Fibroblast of lung (primary cell): ENCODE measurements around the gene ENOX1. TPM values are rescaled to one million over a fixed set of nuclear protein-coding genes. Genes with fewer than 3 reads are reported as not detected.

Experiments
- DNase-seq, 2 donors: peaks; one replicate each; pipeline versions ENCODE4 v3.0.0 to v3.0.0-alpha.2; 2010; ENCODE audit warnings: low read depth in 2 of 2
- H2AFZ ChIP-seq: 2 replicates; pipeline ENCODE4 v1.5.1; 2012; ENCODE audit warnings: low read length, control low read depth, inconsistent platforms
- H3K27ac ChIP-seq: 2 replicates; pipeline ENCODE4 v1.5.1; 2011; ENCODE audit warnings: low read length, control low read depth; ENCODE audit not compliant: insufficient read depth
- H3K27me3 ChIP-seq: 2 replicates; pipeline ENCODE4 v1.5.1; 2011; ENCODE audit warnings: mild to moderate bottlenecking, low read length; ENCODE audit not compliant: control insufficient read depth, insufficient read depth
- H3K36me3 ChIP-seq: 2 replicates; pipeline ENCODE4 v1.5.1; 2011; ENCODE audit warnings: low read length; ENCODE audit not compliant: control insufficient read depth, insufficient read depth
- H3K4me1 ChIP-seq: 2 replicates; pipeline ENCODE4 v1.5.1; 2011; ENCODE audit warnings: low read length; ENCODE audit not compliant: control insufficient read depth, insufficient read depth; ENCODE audit errors: extremely low read depth
- H3K4me2 ChIP-seq: 2 replicates; pipeline ENCODE4 v1.5.1; 2011; ENCODE audit warnings: low read length, control low read depth; ENCODE audit not compliant: insufficient read depth; ENCODE audit errors: extremely low read depth
- H3K4me3 ChIP-seq, 4 experiments: fragments of 200-600 bp in 1 of 4; sonication (generic) in 1 of 4; replicated peaks in 1 of 4; 2 replicates each; pipeline ENCODE4 v1.5.1; 2011 to 2016; ENCODE audit warnings: low read length in 4 of 4, low read depth in 3 of 4, mild to moderate bottlenecking in 3 of 4, control low read depth in 2 of 4, inconsistent platforms in 1 of 4, mixed read lengths in 1 of 4; ENCODE audit not compliant: insufficient read depth in 1 of 4; ENCODE audit errors: control extremely low read depth in 1 of 4
- H3K79me2 ChIP-seq: 2 replicates; pipeline ENCODE4 v1.5.1; 2012; ENCODE audit warnings: mild to moderate bottlenecking, low read length, inconsistent platforms; ENCODE audit not compliant: control insufficient read depth, insufficient read depth
- H3K9ac ChIP-seq: 2 replicates; pipeline ENCODE4 v1.5.1; 2011; ENCODE audit warnings: mild to moderate bottlenecking, low read length, control low read depth; ENCODE audit not compliant: insufficient read depth
- H3K9me3 ChIP-seq: 2 replicates; pipeline ENCODE4 v1.5.1; 2012; ENCODE audit warnings: low read depth, low read length; ENCODE audit not compliant: control insufficient read depth, insufficient read depth
- H4K20me1 ChIP-seq: 2 replicates; pipeline ENCODE4 v1.5.1; 2011; ENCODE audit warnings: low read length; ENCODE audit not compliant: control insufficient read depth, insufficient read depth; ENCODE audit errors: extremely low read depth
- CTCF ChIP-seq, 2 donors: IDR thresholded peaks in 1 of 2; conservative IDR thresholded peaks in 1 of 2; 1 replicate in 1 of 2; 2 replicates in 1 of 2; pipeline ENCODE4 v1.5.1; 2011 to 2012; ENCODE audit warnings: low read length in 2 of 2, control low read depth in 1 of 2, inconsistent platforms in 1 of 2, low read depth in 1 of 2, mild to moderate bottlenecking in 1 of 2
- EZH2 ChIP-seq: IDR thresholded peaks from 2 replicates; pipeline ENCODE4 v1.5.1; 2012; ENCODE audit warnings: low read length, control low read depth, mild to moderate bottlenecking; ENCODE audit errors: missing control alignments
- polyA minus RNA-seq: library from RNA; depleted of rRNA, polyadenylated mRNA; stranded (reverse); fragments of >200 nt; gene quantifications from 2 replicates; pipeline ENCODE4 v1.2.3, GENCODE V29; 2011; ENCODE audit warnings: low replicate concordance
- polyA plus RNA-seq, 2 donors: library from polyadenylated mRNA; depleted of rRNA in 1 of 2; stranded (reverse) in 1 of 2; unstranded in 1 of 2; fragments of >200 nt; gene quantifications; 2 replicates each; pipeline ENCODE4 v1.2.1, GENCODE V29; 2011 to 2012; ENCODE audit warnings: missing spikeins in 1 of 2
- total RNA-seq: library from RNA; depleted of rRNA; stranded (reverse); fragments of >200 nt; gene quantifications from 2 replicates; pipeline ENCODE4 v1.2.1, GENCODE V29; 2014

The ENOX1 gene
- total RNA-seq (4.4 and 7.6 TPM in 2 replicates), polyA plus RNA-seq (3.5 and 8.1 TPM in 2 replicates), polyA minus RNA-seq (3.4 and 4.8 TPM in 2 replicates)
- polyA plus RNA-seq (2012): 2.4 and 4.6 TPM in 2 replicates

- H4K20me1 ChIP-seq: no peaks in the 10 kb centered on the region
- peak within 1 kb of the TSS; percentile 49 for H3K27ac ChIP-seq
- H3K9me3 ChIP-seq: no peaks in the 10 kb centered on the region
- peak within 1 kb of the TSS; percentile 66 for H3K9ac ChIP-seq
- DNase-seq: peak; percentile 72 to 84
- no peaks in the 10 kb centered on the region for H3K27me3 ChIP-seq
- H3K4me1 ChIP-seq: peaks cover 3% of the 10 kb centered on the region
- peak within 1 kb of the TSS; percentile 54 for H2AFZ ChIP-seq
- H3K4me2 ChIP-seq: peak within 1 kb of the TSS; percentile 73
- H3K4me3 ChIP-seq: peak within 1 kb of the TSS; percentile 21 to 66 (median 60)
- no peaks in the 10 kb centered on the region for H3K36me3 ChIP-seq
- H3K79me2 ChIP-seq: no peaks in the 10 kb centered on the region
- TF ChIP-seq CTCF (conservative IDR thresholded peaks at IDR 0.05 in 1 of 2, IDR thresholded peaks at IDR 0.05 in 1 of 2; ENCODE audit: low read depth in 1 of 2, low read length in 2 of 2) (peak in 1 of 2 donors; percentile 5), EZH2 (no peak)
Observed at GRCh38 chr13:43786766-43787517, at the start of gene ENOX1. Gene ENOX1, minus strand, starts transcription at chr13:43786972.

- H3K36me3 ChIP-seq: no peaks in the 10 kb centered on the region
- H3K9me3 ChIP-seq: no peaks in the 10 kb centered on the region
- no peak overlapping the region for H3K4me2 ChIP-seq
- peak; percentile 22 to 69 for DNase-seq
- H3K4me1 ChIP-seq: no peaks in the 10 kb centered on the region
- no peaks in the 10 kb centered on the region for H3K79me2 ChIP-seq
- TF ChIP-seq CTCF (conservative IDR thresholded peaks at IDR 0.05 in 1 of 2, IDR thresholded peaks at IDR 0.05 in 1 of 2; ENCODE audit: low read depth in 1 of 2, low read length in 2 of 2): no peak
- TF ChIP-seq EZH2: no peak
- no peak overlapping the region for H2AFZ ChIP-seq
- no peaks in the 10 kb centered on the region for H4K20me1 ChIP-seq
- no peak overlapping the region for H3K9ac ChIP-seq
- no peak overlapping the region for H3K27ac ChIP-seq
- no peaks in the 10 kb centered on the region for H3K27me3 ChIP-seq
- H3K4me3 ChIP-seq: no peak overlapping the region
Observed at GRCh38 chr13:43835701-43836100, 48.9 kb upstream of the ENOX1 start.

GRCh38 chr13:43831088-43831487 lies 44.3 kb upstream of the ENOX1 start:
- Histone ChIP-seq H3K4me2 (no peak overlapping the region), H2AFZ (no peak overlapping the region), H3K9ac (no peak overlapping the region), H3K4me1 (no peaks in the 10 kb centered on the region), H3K27ac (no peak overlapping the region), H4K20me1 (no peaks in the 10 kb centered on the region), H3K4me3 (no peak overlapping the region), H3K27me3 (no peaks in the 10 kb centered on the region), H3K36me3 (no peaks in the 10 kb centered on the region), H3K9me3 (no peaks in the 10 kb centered on the region), H3K79me2 (no peaks in the 10 kb centered on the region)
- no peak for TF ChIP-seq EZH2
- TF ChIP-seq CTCF (conservative IDR thresholded peaks at IDR 0.05 in 1 of 2, IDR thresholded peaks at IDR 0.05 in 1 of 2; ENCODE audit: low read depth in 1 of 2, low read length in 2 of 2): no peak
- peak; percentile 55 to 72 for DNase-seq
